Measurements from ENCODE around the gene IRF1.

Gene IRF1

GRCh38 chr5:132474881-132475496, 15.6 kb downstream of the IRF1 start:
- DNase-seq (ENCODE audit: low read depth) = no peak

DNA sequence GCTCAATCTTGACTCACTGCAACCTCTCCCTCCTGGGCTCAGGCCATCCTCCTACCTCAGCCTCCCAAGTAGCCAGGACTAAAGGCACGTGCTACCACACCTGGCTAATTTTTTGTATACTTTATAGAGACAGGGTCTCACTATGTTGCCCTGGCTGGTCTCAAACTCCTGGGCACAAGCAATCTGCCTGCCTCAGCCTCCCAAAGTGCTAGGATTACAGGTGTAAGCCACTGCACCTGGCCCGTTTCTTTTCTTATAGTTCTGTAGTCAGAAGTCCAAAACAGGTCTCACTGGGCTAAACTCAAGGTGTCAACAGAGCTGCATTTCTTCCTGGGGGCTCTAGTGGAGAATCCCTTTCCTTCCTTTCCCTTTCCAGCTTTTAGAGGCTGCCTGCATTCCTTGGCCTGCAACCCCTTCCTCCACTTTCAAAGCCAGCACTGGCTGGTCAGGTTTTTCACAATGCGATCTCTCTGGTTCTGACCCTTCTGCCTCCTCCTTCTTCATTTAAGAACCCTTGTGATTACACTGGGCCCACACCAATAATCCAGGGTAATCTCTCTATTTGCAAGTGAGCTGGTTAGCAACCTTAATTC, 16.3 kb downstream of the IRF1 start:
- DNase-seq (ENCODE audit: low read depth) = no peak

GRCh38 chr5:132473668-132474067, 16.9 kb downstream of the IRF1 start:
- DNase-seq (ENCODE audit: low read depth) = no peak

- no peak for DNase-seq (ENCODE audit: low read depth)
Measured at GRCh38 chr5:132473019-132473531, 17.5 kb downstream of the IRF1 start.

GRCh38 chr5:132472431-132472830, 18.1 kb downstream of the IRF1 start:
- no peak for DNase-seq (ENCODE audit: low read depth)

DNA sequence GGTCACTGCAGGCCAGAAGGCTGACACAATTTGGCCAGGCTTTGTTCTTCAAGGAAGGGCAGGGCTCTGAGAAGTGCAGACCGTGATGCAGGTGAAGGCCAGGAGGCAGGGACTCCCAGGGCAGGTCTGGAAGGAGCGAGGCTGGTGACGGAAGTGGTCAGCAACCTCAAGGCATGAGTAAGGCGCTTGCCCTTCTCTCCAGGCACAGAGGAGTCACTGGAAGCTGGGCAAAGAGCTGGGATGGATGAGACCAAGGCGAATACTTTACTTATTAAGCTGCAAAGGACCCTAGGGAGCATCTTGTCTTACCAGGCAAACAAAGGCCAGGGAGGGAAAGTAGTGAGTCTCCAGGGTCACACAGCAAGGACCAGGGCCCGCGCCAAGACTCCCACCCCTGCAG, 18.6 kb downstream of the IRF1 start:
- no peak for DNase-seq (ENCODE audit: low read depth)

- no peak for DNase-seq (ENCODE audit: low read depth)
Measured at GRCh38 chr5:132471151-132471907, 19.2 kb downstream of the IRF1 start.

GRCh38 chr5:132470596-132470995, 20.0 kb downstream of the IRF1 start:
- DNase-seq (ENCODE audit: low read depth) = no peak

GRCh38 chr5:132470010-132470392, 20.6 kb downstream of the IRF1 start:
- no peak for DNase-seq (ENCODE audit: low read depth)

DNA sequence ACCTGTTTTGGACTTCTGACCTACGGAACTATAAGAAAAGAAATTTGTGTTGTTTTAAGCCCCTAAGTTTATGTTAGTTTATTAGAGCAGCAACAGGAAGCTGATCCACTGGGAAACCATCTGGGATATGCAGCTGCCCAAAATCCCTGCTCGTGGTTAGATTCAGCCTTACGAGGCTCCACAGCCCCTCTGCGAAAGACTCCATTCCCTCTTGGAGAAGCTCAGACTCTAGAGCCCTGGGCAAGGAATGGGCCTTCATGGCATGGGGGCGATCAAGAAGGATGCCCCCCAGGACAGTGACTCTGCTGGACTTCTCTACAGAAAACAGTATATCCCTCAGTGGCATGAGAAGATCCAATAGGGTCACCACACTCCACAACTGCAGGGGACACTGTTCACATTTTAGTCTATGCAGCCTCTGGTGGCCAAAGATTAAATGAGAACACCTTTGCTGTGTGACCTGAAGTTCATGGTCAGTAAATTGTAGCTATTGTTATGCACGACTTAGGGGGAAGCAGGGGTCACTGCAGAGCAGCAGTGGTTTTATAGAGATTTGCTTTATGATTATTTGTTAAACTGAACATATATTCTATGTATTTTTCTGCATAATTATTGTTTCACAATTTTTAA, 21.1 kb downstream of the IRF1 start:
- DNase-seq (ENCODE audit: low read depth) = no peak

DNA sequence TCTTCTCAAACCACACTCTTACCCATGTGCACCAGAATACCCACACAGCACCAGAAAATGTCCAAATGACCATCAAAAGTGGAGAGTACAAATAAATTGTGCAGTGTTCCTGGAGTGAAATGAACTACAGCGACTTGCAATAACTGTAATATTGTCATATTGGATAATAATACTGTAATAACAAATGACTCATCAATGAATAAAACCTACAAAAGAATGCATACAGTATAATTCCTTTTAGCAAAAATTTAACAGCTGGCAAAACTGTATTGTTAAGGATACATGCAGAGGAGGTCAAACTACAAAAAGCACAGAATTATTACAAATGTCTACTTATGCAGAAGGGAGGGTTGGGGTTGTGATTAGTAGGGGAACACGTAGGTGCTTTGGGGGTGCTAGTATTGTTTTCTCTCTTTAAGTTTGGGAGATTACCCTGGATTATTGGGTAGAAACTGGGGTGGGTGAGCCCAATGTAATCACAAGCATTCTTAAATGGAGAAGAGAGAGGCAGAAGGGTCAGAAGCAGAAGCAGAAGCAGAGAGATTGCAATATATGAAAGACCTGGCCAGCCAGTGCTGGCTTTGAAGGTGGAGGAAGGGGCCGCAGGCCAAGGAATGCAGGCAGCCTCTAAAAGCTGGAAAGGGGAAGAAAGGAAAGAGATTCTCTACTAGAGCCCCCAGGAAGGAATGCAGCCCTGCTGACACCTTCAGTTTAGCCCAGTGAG, 21.8 kb downstream of the IRF1 start:
- DNase-seq (ENCODE audit: low read depth) = no peak

GRCh38 chr5:132467287-132467984, 23.1 kb downstream of the IRF1 start:
- DNase-seq (ENCODE audit: low read depth) = no peak

DNA sequence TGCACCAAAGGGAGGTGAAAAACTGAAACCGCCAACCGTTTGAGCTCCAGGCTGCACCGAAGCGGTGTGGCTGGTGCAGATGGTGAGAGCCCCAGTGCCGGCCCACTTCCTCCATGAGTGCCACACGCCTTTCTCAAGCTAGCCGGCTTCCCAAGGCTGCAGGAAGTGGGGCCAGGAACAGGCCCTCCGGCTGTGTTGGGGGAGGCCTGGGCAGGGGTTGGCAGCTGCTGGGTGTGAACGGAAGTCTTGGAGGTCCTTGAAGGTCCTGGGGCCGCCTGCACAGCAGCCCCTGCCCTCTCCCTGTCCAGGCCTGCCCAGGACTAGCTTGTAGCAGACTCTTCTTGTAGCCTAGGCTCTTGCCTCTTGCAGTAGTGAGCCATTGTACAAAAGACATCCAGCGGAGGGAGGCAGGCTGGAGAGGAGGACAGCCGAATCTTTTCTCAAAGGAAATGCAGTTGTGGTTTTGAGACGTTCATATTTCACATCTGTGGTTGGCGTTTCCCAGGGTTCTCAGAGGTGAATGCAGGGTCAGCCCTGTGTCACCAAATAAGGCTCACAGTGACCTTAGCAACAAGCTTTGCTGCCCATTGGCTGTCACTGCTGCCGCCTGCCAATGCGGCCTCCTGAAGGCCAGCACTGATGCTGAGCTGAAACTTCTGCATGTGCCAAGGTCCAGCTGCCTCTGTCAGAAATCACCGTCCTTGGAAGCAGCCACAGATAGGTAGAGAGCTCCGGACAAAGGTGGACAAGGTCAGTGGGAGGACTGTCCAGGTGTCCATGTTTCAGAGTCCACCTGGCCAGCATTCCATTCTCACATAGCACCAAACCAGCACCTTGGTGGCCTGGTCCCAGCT, 23.9 kb downstream of the IRF1 start:
- DNase-seq (ENCODE audit: low read depth) = no peak

GRCh38 chr5:132465059-132465707, 25.4 kb downstream of the IRF1 start:
- no peak for DNase-seq (ENCODE audit: low read depth)

- no peak for DNase-seq (ENCODE audit: low read depth)
Measured at GRCh38 chr5:132464156-132464939, 26.2 kb downstream of the IRF1 start.

DNA sequence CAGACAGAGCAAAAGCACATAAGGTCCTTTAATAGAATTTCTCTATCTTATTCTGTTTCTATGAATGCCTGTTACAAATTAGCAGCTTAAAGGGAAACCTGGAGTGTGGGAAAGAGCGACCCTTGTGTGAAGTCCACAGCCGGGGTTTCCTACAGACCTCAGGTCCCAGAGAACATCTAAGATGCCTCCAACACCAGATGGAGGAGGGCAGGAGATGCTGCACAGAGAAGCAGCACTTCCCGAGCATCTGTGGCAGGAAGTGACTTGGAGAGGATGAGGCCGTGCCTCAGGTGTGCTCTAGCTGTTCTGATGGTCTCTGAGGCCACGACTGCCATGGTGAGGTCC, 26.8 kb downstream of the IRF1 start:
- DNase-seq (ENCODE audit: low read depth) = no peak

GRCh38 chr5:132462856-132463745, 27.5 kb downstream of the IRF1 start:
- DNase-seq (ENCODE audit: low read depth) = no peak

DNA sequence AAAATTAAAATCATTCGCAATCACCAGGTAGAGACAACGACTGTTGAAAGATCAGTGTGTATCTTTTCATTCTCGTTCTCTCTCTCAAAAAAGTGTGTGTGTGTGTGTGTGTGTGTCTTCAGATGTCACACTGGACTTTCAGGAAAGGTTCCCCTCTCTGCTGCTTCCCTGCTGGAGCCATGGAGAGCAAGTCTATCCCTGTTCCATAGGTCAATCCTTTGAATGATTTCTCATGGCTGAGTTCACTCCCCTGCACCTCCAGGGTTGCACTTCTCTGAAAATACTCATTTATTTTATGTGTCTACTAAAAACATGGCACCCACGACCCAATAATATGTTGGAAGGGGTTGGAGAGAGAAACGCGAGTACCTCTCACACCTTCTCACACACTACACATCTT, 28.2 kb downstream of the IRF1 start:
- no peak for DNase-seq (ENCODE audit: low read depth)
